ENCODE results near the gene SPINT4. TPM values are rescaled to one million over a fixed set of nuclear protein-coding genes. Genes with fewer than 3 reads are reported as not detected.

SPINT4 gene
- total RNA-seq, 1 experiment from 2014 or later = not detected

- Histone ChIP-seq H3K4me2 (ENCODE audit: low read length) (no peak overlapping the region), H3K9ac (ENCODE audit: low read length) (no peak overlapping the region), H3K27ac (ENCODE audit: low read length) (no peak overlapping the region), H3K4me1 (ENCODE audit: insufficient read depth, low read length) (no peaks in the 10 kb centered on the region), H3K9me3 (ENCODE audit: low read length) (peaks cover 16% of the 10 kb centered on the region), H4K20me1 (ENCODE audit: low read length) (no peaks in the 10 kb centered on the region), H3K27me3 (ENCODE audit: low read length) (no peaks in the 10 kb centered on the region), H3F3A (ENCODE audit: low read length, unreplicated experiment) (no peaks in the 10 kb centered on the region), H3K79me2 (ENCODE audit: low read length) (no peaks in the 10 kb centered on the region), H3K36me3 (ENCODE audit: low read depth, low read length) (no peaks in the 10 kb centered on the region), H3K9me2 (replicated peaks; ENCODE audit: low read length) (no peaks in the 10 kb centered on the region), H3K4me3 (ENCODE audit: low read length) (no peak overlapping the region), H2AFZ (ENCODE audit: low read length) (no peak overlapping the region)
- DNase-seq = no peak
- ChIA-PET CTCF (interaction anchor here (0.7 kb wide), 1 partner anchor 105 kb away, joined by 7 read pairs; no protein-coding TSS in a partner anchor), POLR2A (ENCODE audit: unreplicated experiment) (no interaction called here)
- intact Hi-C loops (cut with micrococcal nuclease) = no loop called here
- no TSS peak for BruUV-seq (replicated peaks)
- no peak for ATAC-seq
- no peak for TF ChIP-seq EZH2phosphoT487 (IDR thresholded peaks at IDR 0.05; ENCODE audit: borderline replicate concordance, low read length)
- TF ChIP-seq, protein P1, sequence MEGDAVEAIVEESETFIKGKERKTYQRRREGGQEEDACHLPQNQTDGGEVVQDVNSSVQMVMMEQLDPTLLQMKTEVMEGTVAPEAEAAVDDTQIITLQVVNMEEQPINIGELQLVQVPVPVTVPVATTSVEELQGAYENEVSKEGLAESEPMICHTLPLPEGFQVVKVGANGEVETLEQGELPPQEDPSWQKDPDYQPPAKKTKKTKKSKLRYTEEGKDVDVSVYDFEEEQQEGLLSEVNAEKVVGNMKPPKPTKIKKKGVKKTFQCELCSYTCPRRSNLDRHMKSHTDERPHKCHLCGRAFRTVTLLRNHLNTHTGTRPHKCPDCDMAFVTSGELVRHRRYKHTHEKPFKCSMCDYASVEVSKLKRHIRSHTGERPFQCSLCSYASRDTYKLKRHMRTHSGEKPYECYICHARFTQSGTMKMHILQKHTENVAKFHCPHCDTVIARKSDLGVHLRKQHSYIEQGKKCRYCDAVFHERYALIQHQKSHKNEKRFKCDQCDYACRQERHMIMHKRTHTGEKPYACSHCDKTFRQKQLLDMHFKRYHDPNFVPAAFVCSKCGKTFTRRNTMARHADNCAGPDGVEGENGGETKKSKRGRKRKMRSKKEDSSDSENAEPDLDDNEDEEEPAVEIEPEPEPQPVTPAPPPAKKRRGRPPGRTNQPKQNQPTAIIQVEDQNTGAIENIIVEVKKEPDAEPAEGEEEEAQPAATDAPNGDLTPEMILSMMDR (conservative IDR thresholded peaks at IDR 0.05; ENCODE audit: low read depth, low read length) = no peak
- TF ChIP-seq EZH2 (IDR thresholded peaks at IDR 0.05; ENCODE audit: low read length, unreplicated experiment) = no peak
Observed at GRCh38 chr20:45735552-45735951, 13.4 kb downstream of the SPINT4 start.

GRCh38 chr20:45735988-45736387, 13.8 kb downstream of the SPINT4 start:
- Histone ChIP-seq H3K4me1 (ENCODE audit: insufficient read depth, low read length) (no peaks in the 10 kb centered on the region), H3F3A (ENCODE audit: low read length, unreplicated experiment) (no peaks in the 10 kb centered on the region), H4K20me1 (ENCODE audit: low read length) (no peaks in the 10 kb centered on the region), H3K27me3 (ENCODE audit: low read length) (no peaks in the 10 kb centered on the region), H3K27ac (ENCODE audit: low read length) (no peak overlapping the region), H3K79me2 (ENCODE audit: low read length) (no peaks in the 10 kb centered on the region), H3K9me2 (replicated peaks; ENCODE audit: low read length) (no peaks in the 10 kb centered on the region), H2AFZ (ENCODE audit: low read length) (no peak overlapping the region), H3K9ac (ENCODE audit: low read length) (no peak overlapping the region), H3K4me3 (ENCODE audit: low read length) (no peak overlapping the region), H3K4me2 (ENCODE audit: low read length) (no peak overlapping the region), H3K36me3 (ENCODE audit: low read depth, low read length) (no peaks in the 10 kb centered on the region), H3K9me3 (ENCODE audit: low read length) (peaks cover 16% of the 10 kb centered on the region)
- BruUV-seq (replicated peaks) = no TSS peak
- ChIA-PET CTCF (no interaction called here), POLR2A (ENCODE audit: unreplicated experiment) (no interaction called here)
- intact Hi-C loops (cut with micrococcal nuclease) = no loop called here
- DNase-seq (no peak), ATAC-seq (no peak)
- TF ChIP-seq, protein P1 (conservative IDR thresholded peaks at IDR 0.05; ENCODE audit: low read depth, low read length) = no peak
- TF ChIP-seq EZH2phosphoT487 (IDR thresholded peaks at IDR 0.05; ENCODE audit: borderline replicate concordance, low read length) (no peak), EZH2 (IDR thresholded peaks at IDR 0.05; ENCODE audit: low read length, unreplicated experiment) (no peak)

GRCh38 chr20:45742596-45742995, 20.4 kb downstream of the SPINT4 start:
- ATAC-seq (no peak), DNase-seq (no peak)
- intact Hi-C loops (cut with micrococcal nuclease) = no loop called here
- TF ChIP-seq EZH2 (IDR thresholded peaks at IDR 0.05; ENCODE audit: low read length, unreplicated experiment) (no peak), EZH2phosphoT487 (IDR thresholded peaks at IDR 0.05; ENCODE audit: borderline replicate concordance, low read length) (no peak)
- TF ChIP-seq, protein P1 (conservative IDR thresholded peaks at IDR 0.05; ENCODE audit: low read depth, low read length) = no peak
- no peaks in the 10 kb centered on the region for H3K36me3 ChIP-seq (ENCODE audit: low read depth, low read length)
- H3K79me2 ChIP-seq (ENCODE audit: low read length) = no peaks in the 10 kb centered on the region
- H3K27me3 ChIP-seq (ENCODE audit: low read length) = no peaks in the 10 kb centered on the region
- no TSS peak for BruUV-seq (replicated peaks)
- no peak overlapping the region for H3K4me3 ChIP-seq (ENCODE audit: low read length)
- no peak overlapping the region for H3K9ac ChIP-seq (ENCODE audit: low read length)
- H3K4me2 ChIP-seq (ENCODE audit: low read length) = no peak overlapping the region
- no peaks in the 10 kb centered on the region for H3K4me1 ChIP-seq (ENCODE audit: insufficient read depth, low read length)
- ChIA-PET CTCF (no interaction called here), POLR2A (ENCODE audit: unreplicated experiment) (no interaction called here)
- no peaks in the 10 kb centered on the region for H3K9me2 ChIP-seq (replicated peaks; ENCODE audit: low read length)
- H4K20me1 ChIP-seq (ENCODE audit: low read length) = no peaks in the 10 kb centered on the region
- H3K9me3 ChIP-seq (ENCODE audit: low read length) = no peaks in the 10 kb centered on the region
- no peaks in the 10 kb centered on the region for H3F3A ChIP-seq (ENCODE audit: low read length, unreplicated experiment)
- no peak overlapping the region for H2AFZ ChIP-seq (ENCODE audit: low read length)
- H3K27ac ChIP-seq (ENCODE audit: low read length) = no peak overlapping the region

Data from PC-3 (cell line).